Natural killer cell (primary cell): ENCODE results near the gene ACAN. TPM values are rescaled to one million over a fixed set of nuclear protein-coding genes. Genes with fewer than 3 reads are reported as not detected.

Experiments used
- ATAC-seq, 3 donors: fragments of 150-1000 bp in 2 of 3; fragments of 200-7000 bp in 1 of 3; cut with Tn5 transposase; 1 replicate in 1 of 3; 2 replicates in 2 of 3; pipeline ENCODE4 v1.10.0; 2021; ENCODE audit warnings: mild to moderate bottlenecking in 2 of 3, moderate library complexity in 2 of 3
- DNase-seq, 2 donors: peaks; one replicate each; pipeline versions ENCODE4 v3.0.0 to v3.0.0-alpha.2; 2013 to 2021; ENCODE audit warnings: mixed read lengths in 1 of 2
- H3K27ac ChIP-seq: one replicate; pipeline ENCODE4 v1.5.1; 2013; ENCODE audit warnings: mild to moderate bottlenecking, low read length
- H3K27me3 ChIP-seq: one replicate; pipeline ENCODE4 v1.6.1; 2013; ENCODE audit warnings: low read length; ENCODE audit not compliant: control insufficient read depth, insufficient read depth
- H3K36me3 ChIP-seq: one replicate; pipeline ENCODE4 v1.6.1; 2013; ENCODE audit warnings: low read length; ENCODE audit not compliant: control insufficient read depth, insufficient read depth
- H3K4me1 ChIP-seq: one replicate; pipeline ENCODE4 v1.6.1; 2013; ENCODE audit warnings: low read length; ENCODE audit not compliant: control insufficient read depth, insufficient read depth
- H3K4me3 ChIP-seq: one replicate; pipeline ENCODE4 v1.5.1; 2013; ENCODE audit warnings: low read length
- H3K9me3 ChIP-seq: one replicate; pipeline ENCODE4 v1.6.1; 2013; ENCODE audit warnings: low read length; ENCODE audit not compliant: control insufficient read depth, insufficient read depth
- H3K27ac Mint-ChIP-seq, 2 donors: one replicate each; pipeline ENCODE4 v1.8.0; 2022; ENCODE audit warnings: mild to moderate bottlenecking in 2 of 2, mixed read lengths in 2 of 2, moderate library complexity in 1 of 2
- H3K27me3 Mint-ChIP-seq, 2 donors: one replicate each; pipeline ENCODE4 v1.8.0; 2022; ENCODE audit warnings: low read depth in 2 of 2, mixed read lengths in 2 of 2
- H3K36me3 Mint-ChIP-seq: one replicate; pipeline ENCODE4 v1.8.0; 2022; ENCODE audit warnings: mixed read lengths
- H3K4me1 Mint-ChIP-seq, 2 donors: one replicate each; pipeline ENCODE4 v1.8.0; 2022; ENCODE audit warnings: mixed read lengths in 2 of 2
- H3K4me3 Mint-ChIP-seq: one replicate; pipeline ENCODE4 v1.8.0; 2022; ENCODE audit warnings: mild to moderate bottlenecking, moderate library complexity, mixed read lengths
- H3K9me3 Mint-ChIP-seq, 2 donors: one replicate each; pipeline ENCODE4 v1.8.0; 2022; ENCODE audit warnings: mixed read lengths in 2 of 2
- CTCF ChIP-seq: fragments of 200-600 bp; IDR thresholded peaks from one replicate; pipeline ENCODE4 v1.8.0; 2022; ENCODE audit warnings: antibody characterized with exemption
- WGBS: methylation state at CpG from one replicate; pipeline ENCODE4 v1.1.7; 2013; ENCODE audit warnings: missing lambda C conversion rate; ENCODE audit not compliant: insufficient coverage; 5-methylcytosine and 5-hydroxymethylcytosine counted together
- intact Hi-C: fragments of 100-400 bp; cut with micrococcal nuclease; formaldehyde crosslinking; loops from one replicate; pipeline ENCODE4 v1.14.2; 2022
- total RNA-seq, 4 donors: library from RNA; stranded (reverse); fragments of 120-200 nt in 1 of 4; gene quantifications; one replicate each; pipeline versions ENCODE4 v1.2.3 to v1.2.4, GENCODE V29; 2013 to 2022

The ACAN gene
- not detected for total RNA-seq
- total RNA-seq (2013): 0.05 TPM

DNA sequence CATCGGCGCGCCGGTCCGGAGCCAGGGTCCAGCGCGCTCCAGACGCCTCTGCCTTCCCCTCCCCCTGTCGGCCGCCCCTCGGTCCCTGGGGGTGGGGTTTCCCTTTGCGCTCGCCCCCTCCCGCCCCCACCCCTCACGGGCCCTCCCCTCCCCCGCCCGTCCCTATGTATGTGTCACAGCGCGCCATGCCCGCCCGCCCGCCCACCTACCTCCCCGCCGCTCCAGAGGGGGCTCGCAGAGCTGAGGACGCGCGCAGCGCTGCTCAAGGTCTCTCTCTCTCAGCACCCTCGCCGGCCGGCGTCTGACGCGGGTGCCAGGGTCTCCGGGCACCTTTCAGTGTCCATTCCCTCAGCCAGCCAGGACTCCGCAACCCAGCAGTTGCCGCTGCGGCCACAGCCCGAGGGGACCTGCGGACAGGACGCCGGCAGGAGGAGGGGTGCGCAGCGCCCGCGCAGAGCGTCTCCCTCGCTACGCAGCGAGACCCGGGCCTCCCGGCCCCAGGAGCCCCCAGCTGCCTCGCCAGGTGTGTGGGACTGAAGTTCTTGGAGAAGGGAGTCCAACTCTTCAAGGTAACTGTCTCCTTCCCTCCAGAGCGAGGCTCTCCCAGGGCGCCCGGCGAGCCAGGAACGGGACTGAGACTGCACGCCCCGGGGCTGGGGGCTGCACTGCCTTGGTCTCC lies at the start of gene ACAN:
Gene ACAN (plus strand): TSS at position 196 of the 679 bp plus-strand sequence. CDS start 32,771 bp downstream, outside the sequence.
- DNase-seq: no peak
- intact Hi-C loops: no loop called here
- WGBS: 3% methylated on average over 45 of the region's 61 CpGs

DNA sequence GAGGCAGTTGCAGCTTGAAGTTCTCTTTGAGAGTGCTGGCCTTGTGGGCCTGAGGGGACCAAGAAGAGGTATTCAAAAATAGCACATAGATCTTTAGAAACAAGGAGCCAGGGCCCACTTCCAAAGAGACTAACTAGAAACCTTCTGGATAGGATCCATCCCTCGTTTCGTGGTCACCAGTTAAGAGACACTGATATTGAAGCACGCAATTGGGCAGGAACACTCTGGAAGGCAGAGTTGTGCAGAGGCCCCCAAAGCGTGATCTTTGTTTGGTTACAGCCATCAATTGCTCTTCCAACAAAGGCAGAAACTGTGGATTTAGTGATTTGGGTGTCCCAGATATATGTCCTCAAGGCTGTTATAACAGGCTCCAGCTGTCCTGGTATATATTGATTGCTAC lies 46.7 kb upstream of the ACAN start:
- Mint-ChIP-seq H3K9me3 (no peaks in the 10 kb centered on the region), H3K4me1 (no peaks in the 10 kb centered on the region), H3K27me3 (peaks cover 17 to 37% of the 10 kb centered on the region in 2 donors), H3K27ac (no peak overlapping the region), H3K4me3 (no peak overlapping the region), H3K36me3 (no peaks in the 10 kb centered on the region)
- Histone ChIP-seq H3K4me1 (no peaks in the 10 kb centered on the region), H3K4me3 (no peak overlapping the region), H3K36me3 (no peaks in the 10 kb centered on the region), H3K9me3 (no peaks in the 10 kb centered on the region), H3K27ac (no peak overlapping the region), H3K27me3 (no peaks in the 10 kb centered on the region)
- no peak for ATAC-seq
- DNase-seq: no peak
- intact Hi-C loops: no loop called here
- WGBS: 85% methylated on average over 4 of the region's 4 CpGs
- TF ChIP-seq CTCF: no peak

More for the DNA sequence above, at the start of gene ACAN:
- H3K27ac ChIP-seq: no peak within 1 kb of the TSS
- no peaks in the 10 kb centered on the region for H3K9me3 Mint-ChIP-seq
- H3K4me1 Mint-ChIP-seq: peaks cover 0 to 4% of the 10 kb centered on the region in 2 donors
- H3K36me3 ChIP-seq: no peaks in the 10 kb centered on the region
- H3K9me3 ChIP-seq: no peaks in the 10 kb centered on the region
- no peak for TF ChIP-seq CTCF
- H3K27ac Mint-ChIP-seq: no peak within 1 kb of the TSS
- ATAC-seq: no peak
- H3K4me3 ChIP-seq: no peak within 1 kb of the TSS
- H3K36me3 Mint-ChIP-seq: no peaks in the 10 kb centered on the region
- H3K4me3 Mint-ChIP-seq: no peak within 1 kb of the TSS
- peaks cover 16% of the 10 kb centered on the region for H3K27me3 ChIP-seq
- peaks cover 60 to 73% of the 10 kb centered on the region in 2 donors for H3K27me3 Mint-ChIP-seq
- no peaks in the 10 kb centered on the region for H3K4me1 ChIP-seq

DNA sequence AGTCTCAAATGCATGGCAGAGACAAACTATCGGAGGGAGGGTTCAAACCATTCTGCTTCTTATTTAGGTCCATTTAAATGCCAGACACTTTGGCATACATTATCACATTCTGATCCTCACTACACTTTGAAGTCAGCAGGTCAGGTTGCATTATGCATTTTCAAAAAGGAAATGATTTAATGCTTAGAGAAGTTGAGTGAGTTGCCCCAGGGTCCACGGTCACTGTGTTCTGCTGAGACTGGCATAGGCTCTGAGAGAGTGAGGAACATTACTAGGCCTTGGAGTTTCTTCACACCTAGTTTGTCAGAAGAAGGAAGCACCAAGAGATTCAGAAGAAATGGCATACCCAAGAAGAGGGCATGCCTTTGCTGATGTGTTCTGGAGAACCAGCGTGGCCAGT lies 46.3 kb upstream of the ACAN start:
- H3K27ac Mint-ChIP-seq: no peak overlapping the region
- DNase-seq (no peak), ATAC-seq (no peak)
- intact Hi-C loops: no loop called here
- 79% methylated on average over 3 of the region's 3 CpGs for WGBS
- H3K27me3 ChIP-seq: no peaks in the 10 kb centered on the region
- no peaks in the 10 kb centered on the region for H3K9me3 Mint-ChIP-seq
- H3K4me3 ChIP-seq: no peak overlapping the region
- no peaks in the 10 kb centered on the region for H3K9me3 ChIP-seq
- no peaks in the 10 kb centered on the region for H3K36me3 ChIP-seq
- no peaks in the 10 kb centered on the region for H3K4me1 ChIP-seq
- H3K27ac ChIP-seq: no peak overlapping the region
- TF ChIP-seq CTCF: no peak
- H3K27me3 Mint-ChIP-seq: peaks cover 17 to 33% of the 10 kb centered on the region in 2 donors
- H3K36me3 Mint-ChIP-seq: no peaks in the 10 kb centered on the region
- no peaks in the 10 kb centered on the region for H3K4me1 Mint-ChIP-seq
- no peak overlapping the region for H3K4me3 Mint-ChIP-seq

DNA sequence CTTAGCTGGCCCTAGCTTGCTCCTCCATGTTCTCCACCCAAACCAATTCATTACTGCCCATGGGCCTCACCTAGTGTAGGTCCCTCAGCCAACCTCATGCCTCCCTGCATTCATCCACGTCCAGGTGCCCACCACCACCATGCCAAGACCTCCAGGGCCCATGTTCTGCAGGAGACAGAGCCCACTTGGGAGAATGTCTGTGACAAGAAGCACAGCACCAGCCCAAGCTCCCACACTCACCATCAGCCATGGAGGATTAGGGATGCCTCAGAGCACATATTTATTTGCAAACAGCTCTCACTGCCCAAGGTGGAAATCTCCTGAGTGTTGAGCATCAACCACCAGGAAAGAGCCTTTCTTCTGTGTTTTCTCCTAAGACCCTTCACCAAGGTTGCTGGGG lies 43.4 kb upstream of the ACAN start:
- Histone ChIP-seq H3K4me1 (no peaks in the 10 kb centered on the region), H3K9me3 (no peaks in the 10 kb centered on the region), H3K4me3 (no peak overlapping the region), H3K36me3 (no peaks in the 10 kb centered on the region), H3K27ac (no peak overlapping the region), H3K27me3 (no peaks in the 10 kb centered on the region)
- intact Hi-C loops: no loop called here
- WGBS: 59% methylated on average over 1 of the region's 1 CpG
- DNase-seq (no peak), ATAC-seq (no peak)
- Mint-ChIP-seq H3K4me1 (no peaks in the 10 kb centered on the region), H3K36me3 (no peaks in the 10 kb centered on the region), H3K27ac (no peak overlapping the region), H3K4me3 (no peak overlapping the region), H3K9me3 (no peaks in the 10 kb centered on the region), H3K27me3 (peaks cover 10 to 14% of the 10 kb centered on the region in 2 donors)
- TF ChIP-seq CTCF: no peak
